Measurements from ENCODE around the gene RPAP2.
A peak's percentile ranks its signal among the peaks of the same experiment; 100 is the strongest.

- TF ChIP-seq ZNF512 (CRISPR knock-in tag; IDR thresholded peaks at IDR 0.05; ENCODE audit: borderline replicate concordance) (no peak), TEAD4 (CRISPR knock-in tag; IDR thresholded peaks at IDR 0.05) (0 out of 2 replicates have a peak, but pooled peaks have one; percentile 34), CTCF (IDR thresholded peaks at IDR 0.05) (no peak), ARID4B (CRISPR knock-in tag; IDR thresholded peaks at IDR 0.05; ENCODE audit: borderline replicate concordance) (peak; percentile 77; the same call in 1 of the 2 replicates), ESRRA (CRISPR knock-in tag; IDR thresholded peaks at IDR 0.05; ENCODE audit: borderline replicate concordance) (peak; percentile 16; the same call in 1 of the 2 replicates), HMGXB4 (CRISPR knock-in tag; IDR thresholded peaks at IDR 0.05) (peak; percentile 88), STAT6 (CRISPR knock-in tag; conservative IDR thresholded peaks at IDR 0.05; ENCODE audit: low read depth) (no peak), MAX (CRISPR knock-in tag; IDR thresholded peaks at IDR 0.05) (peak; percentile 62; the same call in 1 of the 2 replicates), ZNF423 (CRISPR knock-in tag; IDR thresholded peaks at IDR 0.05) (no peak), IRF2 (CRISPR knock-in tag; IDR thresholded peaks at IDR 0.05; ENCODE audit: borderline replicate concordance, low read depth) (no peak), FOXP4 (CRISPR knock-in tag; IDR thresholded peaks at IDR 0.05) (peak; percentile 76)
Observed at GRCh38 chr1:92298573-92299476, at the start of gene RPAP2, which contains the start of gene GLMN.

All from WTC11 (cell line).